Activated CD4-positive, CD25-positive, alpha-beta regulatory T cell treated with anti-CD3 and anti-CD28 coated beads, Interleukin-2, amount 50 U/mL, for 72 hours (primary cell): ENCODE measurements around the gene DGKI.

ENCODE experiments used
- DNase-seq: peaks from one replicate; pipeline ENCODE4 v3.0.0; 2021

Gene DGKI

GRCh38 chr7:137636376-137636775 lies 210.4 kb downstream of the DGKI start:
- no peak for DNase-seq

- no peak for DNase-seq
Measured at GRCh38 chr7:137635874-137636273, 210.9 kb downstream of the DGKI start.

- DNase-seq, result no peak
Measured at GRCh38 chr7:137635132-137635531, 211.6 kb downstream of the DGKI start.

- no peak for DNase-seq
Measured at GRCh38 chr7:137634356-137634755, 212.4 kb downstream of the DGKI start.

GRCh38 chr7:137633133-137633532 lies 213.6 kb downstream of the DGKI start:
- no peak for DNase-seq

- no peak for DNase-seq
Measured at GRCh38 chr7:137628216-137628615, 218.6 kb downstream of the DGKI start.

- DNase-seq, result no peak
Measured at GRCh38 chr7:137626469-137627067, 220.2 kb downstream of the DGKI start.

- DNase-seq, result no peak
Measured at GRCh38 chr7:137625197-137625596, 221.6 kb downstream of the DGKI start.

- no peak for DNase-seq
Measured at GRCh38 chr7:137619181-137619580, 227.6 kb downstream of the DGKI start.

GRCh38 chr7:137618748-137619147 lies 228.0 kb downstream of the DGKI start:
- DNase-seq, result no peak

GRCh38 chr7:137613006-137613525 lies 233.7 kb downstream of the DGKI start:
- no peak for DNase-seq

- no peak for DNase-seq
Measured at GRCh38 chr7:137611606-137612005, 235.2 kb downstream of the DGKI start.

- DNase-seq, result no peak
Measured at GRCh38 chr7:137609500-137609899, 237.3 kb downstream of the DGKI start.

- no peak for DNase-seq
Measured at GRCh38 chr7:137606061-137606674, 240.6 kb downstream of the DGKI start.

GRCh38 chr7:137603043-137603442 lies 243.7 kb downstream of the DGKI start:
- DNase-seq, result no peak

- no peak for DNase-seq
Measured at GRCh38 chr7:137601642-137602041, 245.1 kb downstream of the DGKI start.

- no peak for DNase-seq
Measured at GRCh38 chr7:137597856-137598255, 248.9 kb downstream of the DGKI start.

GRCh38 chr7:137593115-137593711 lies 253.6 kb downstream of the DGKI start:
- DNase-seq, result no peak

GRCh38 chr7:137592232-137592896 lies 254.4 kb downstream of the DGKI start:
- no peak for DNase-seq

GRCh38 chr7:137591421-137591837 lies 255.3 kb downstream of the DGKI start:
- DNase-seq, result no peak

- no peak for DNase-seq
Measured at GRCh38 chr7:137590756-137591305, 255.9 kb downstream of the DGKI start.

- DNase-seq, result no peak
Measured at GRCh38 chr7:137590071-137590755, 256.6 kb downstream of the DGKI start.

- no peak for DNase-seq
Measured at GRCh38 chr7:137587326-137587725, 259.4 kb downstream of the DGKI start.
